GM19023 (cell line): Measurements from ENCODE around the gene SMARCC2.
"Not testable (repeated sequence)": the region's sequence is repeated elsewhere in the genome, so short reads cannot be mapped to it uniquely, and the experiment has no call there.

Source experiments
- ATAC-seq: cut with Tn5 transposase; IDR thresholded peaks from one replicate; pipeline ENCODE4 v1.9.1; 2021; ENCODE audit warnings: mild to moderate bottlenecking, moderate library complexity; ENCODE audit not compliant: unreplicated experiment

SMARCC2 gene

DNA sequence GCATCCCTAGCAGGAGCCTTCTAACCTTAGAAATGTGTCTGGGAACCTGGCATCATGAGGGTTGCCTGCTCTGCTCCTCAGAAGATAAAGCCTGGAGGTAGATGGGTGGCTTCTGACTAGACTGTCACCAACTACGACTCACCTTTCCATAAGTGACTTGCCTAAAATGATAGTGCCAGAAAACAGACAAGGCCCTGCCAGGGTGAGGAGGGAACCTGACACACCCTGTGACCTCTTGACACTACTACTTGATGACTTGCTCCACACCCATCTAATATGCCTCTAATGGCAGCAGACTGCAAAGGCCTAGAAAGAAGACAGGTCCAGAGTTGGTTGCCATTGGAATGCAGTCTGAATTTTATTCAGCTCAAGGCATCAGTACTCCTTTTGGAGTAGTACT, 23.1 kb upstream of the SMARCC2 start:
- ATAC-seq, result no peak

DNA sequence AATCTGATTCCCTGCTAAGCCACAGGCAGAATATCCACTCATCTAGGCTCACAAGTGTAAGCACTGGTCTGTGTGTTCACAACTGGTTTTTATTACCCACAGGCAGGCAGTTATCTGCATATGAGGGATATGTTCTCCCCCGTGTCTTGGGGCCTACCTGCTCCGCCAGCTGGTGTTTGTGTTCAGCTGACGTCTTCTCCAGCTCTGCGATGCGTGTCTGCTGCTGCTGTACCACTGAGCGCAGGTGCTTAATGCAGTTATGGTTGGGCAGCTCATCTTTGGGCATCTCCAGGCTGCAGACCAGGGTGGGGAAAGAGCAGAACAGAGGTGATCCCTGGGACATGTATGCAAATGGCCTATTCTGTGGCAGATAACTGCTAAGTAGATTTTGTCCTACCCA, 18.7 kb upstream of the SMARCC2 start:
- no peak for ATAC-seq

DNA sequence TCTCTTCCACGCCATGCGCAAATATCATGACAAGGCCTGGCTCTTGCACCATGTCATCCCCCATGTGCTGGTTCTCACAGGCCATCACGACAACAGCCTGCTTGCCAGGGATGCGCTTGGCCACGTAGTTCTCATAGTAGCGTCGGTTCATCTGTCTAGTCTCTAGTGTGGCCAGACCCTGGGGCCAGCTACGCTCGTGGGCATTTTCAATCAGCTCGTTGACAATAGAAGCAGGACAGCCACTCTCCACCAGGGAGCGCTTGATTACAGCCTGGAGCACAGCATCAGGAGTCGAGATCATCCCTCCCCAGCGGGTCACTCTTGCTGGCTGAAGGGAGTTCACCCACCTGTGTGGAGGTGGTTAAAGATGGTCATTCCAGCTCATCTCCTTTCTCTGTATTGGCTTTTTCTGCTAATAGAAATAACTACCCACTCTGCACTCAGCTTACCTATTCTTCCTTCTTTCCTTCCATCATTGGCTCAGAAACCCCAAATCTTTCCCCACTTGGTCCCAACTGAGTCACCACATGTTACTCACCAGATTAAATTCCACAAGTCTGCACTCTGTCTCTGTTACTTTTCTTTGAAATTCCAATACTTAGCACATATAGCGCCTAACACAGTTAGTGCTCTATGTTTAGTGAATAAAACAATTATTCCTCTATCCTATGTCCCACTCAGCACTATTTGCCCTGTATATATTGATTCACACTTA, 17.3 kb upstream of the SMARCC2 start:
- ATAC-seq, result no peak

DNA sequence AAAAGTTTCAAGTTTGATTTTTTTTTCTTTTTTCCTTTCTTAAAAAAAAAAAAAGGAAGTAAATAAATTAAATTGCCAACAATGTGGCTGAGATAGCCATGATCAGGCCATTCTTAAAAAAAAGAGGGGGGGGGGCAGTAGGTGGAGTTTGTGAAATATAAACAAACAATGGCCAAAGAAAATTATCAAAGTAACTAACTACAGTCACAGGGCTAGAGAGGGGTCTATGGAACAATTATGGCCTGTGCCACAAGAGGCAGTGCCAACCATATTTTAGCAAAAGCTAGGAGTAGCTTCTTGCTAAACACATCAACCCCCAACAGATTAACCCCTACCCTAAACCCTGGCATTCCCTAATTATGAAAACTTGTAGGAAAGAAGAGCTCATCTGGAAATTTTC, 16.2 kb upstream of the SMARCC2 start:
- no peak for ATAC-seq

DNA sequence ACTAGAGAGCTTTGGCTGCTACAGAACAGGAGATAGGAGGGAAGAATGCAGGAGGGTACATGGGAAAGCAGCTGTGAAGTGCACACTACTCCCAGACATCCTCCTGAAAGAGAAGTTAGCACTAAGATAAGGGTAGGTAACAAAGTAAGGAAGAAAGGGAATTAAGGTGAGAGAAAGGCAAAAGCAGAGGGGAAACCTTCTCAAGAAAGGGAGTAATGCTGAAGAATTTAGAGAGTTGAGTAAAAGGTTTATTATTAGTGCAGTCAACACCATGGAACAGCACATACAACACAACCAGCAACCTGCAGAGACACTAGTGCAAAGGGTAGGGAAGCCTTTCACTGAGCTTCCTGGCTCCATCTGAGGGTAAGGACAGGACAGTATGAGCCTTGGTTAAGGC, 15.0 kb upstream of the SMARCC2 start:
- no peak for ATAC-seq

DNA sequence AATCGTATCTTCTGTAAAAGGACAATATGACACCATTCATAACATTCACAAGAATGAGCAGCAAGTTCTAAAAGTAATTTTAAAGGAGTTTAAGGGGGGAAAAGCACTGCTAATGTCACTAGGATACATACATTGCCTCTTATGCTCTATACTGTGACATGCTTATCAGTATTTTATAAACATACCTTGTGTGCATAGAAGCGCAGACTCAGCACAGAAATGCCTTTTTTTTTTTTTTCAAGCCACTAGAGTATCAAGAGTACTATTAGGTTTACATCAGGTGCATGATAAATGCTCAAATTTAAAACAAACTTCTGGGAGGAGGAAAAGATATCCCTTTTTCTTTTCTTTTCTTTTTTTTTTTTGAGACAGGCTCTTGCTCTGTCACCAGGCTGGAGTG, 13.6 kb upstream of the SMARCC2 start:
- no peak for ATAC-seq

DNA sequence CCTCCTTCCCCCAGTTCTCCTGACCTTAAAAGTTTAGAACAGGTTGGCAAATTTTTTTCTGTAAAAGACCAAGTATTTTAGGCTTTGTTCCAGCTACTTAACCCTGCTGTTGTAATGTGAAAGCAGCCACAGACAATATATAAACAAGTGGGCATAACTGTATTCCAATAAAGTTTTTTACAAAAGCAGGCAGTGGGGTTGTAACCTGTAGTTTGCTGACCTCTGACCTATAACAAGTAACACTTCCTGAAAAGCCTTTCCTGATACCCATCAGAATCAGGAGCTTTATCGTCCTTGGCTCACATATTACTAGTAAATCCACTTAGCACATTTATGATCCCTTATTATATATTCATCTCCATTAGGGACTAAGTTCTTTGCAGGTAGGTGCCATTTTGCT, 13.1 kb upstream of the SMARCC2 start:
- no peak for ATAC-seq

DNA sequence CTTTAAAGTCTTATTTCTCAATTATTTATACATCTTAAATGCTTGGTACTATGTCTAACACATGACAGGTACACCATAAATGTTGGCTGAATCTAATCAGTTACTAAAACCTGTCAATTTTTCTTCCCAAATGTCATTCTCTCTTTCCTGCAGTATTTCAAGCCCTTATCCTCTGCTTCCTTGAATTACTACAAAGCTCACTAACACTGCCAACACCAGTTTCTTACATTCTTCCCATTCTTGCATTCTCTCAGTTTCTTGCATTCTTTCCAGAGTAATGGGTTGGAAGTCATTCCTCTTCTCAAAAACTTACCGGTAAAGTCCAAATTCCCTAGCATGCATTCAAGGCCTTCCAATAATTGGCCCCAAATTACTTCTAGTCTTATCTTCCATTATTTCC, 9.6 kb upstream of the SMARCC2 start:
- no peak for ATAC-seq

DNA sequence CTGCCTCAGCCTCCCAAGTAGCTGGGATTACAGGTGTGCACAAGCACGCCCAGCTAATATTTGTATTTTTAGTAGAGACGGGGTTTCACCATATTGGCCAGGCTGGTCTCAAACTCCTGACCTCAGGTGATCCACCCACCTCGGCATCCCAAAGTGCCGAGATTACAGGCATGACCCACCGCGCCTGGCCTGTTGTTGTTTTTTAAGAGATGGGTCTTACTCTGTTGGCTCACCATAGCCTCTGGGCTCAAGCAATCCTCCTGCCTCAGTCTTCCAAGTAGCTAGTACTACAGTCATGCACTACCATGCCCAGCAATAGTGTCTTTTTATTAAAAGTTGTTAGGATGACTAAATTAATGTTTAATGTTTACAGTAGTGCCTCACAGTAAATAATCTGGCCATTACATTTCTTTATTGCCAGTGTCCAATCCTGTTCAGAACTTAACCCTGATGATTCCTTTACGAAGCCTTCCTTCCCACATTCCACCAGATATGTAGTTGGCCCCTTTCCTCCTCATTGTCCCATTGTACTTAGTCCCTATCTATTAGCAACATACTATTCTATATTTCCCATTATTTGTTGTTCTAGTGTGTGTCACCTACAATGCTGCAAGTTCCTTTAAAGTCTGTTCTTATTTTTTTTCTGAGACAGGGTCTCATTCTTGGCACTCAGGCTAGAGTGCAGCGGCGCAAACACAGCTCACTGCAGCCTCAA, 8.8 kb upstream of the SMARCC2 start:
- ATAC-seq, result no peak

DNA sequence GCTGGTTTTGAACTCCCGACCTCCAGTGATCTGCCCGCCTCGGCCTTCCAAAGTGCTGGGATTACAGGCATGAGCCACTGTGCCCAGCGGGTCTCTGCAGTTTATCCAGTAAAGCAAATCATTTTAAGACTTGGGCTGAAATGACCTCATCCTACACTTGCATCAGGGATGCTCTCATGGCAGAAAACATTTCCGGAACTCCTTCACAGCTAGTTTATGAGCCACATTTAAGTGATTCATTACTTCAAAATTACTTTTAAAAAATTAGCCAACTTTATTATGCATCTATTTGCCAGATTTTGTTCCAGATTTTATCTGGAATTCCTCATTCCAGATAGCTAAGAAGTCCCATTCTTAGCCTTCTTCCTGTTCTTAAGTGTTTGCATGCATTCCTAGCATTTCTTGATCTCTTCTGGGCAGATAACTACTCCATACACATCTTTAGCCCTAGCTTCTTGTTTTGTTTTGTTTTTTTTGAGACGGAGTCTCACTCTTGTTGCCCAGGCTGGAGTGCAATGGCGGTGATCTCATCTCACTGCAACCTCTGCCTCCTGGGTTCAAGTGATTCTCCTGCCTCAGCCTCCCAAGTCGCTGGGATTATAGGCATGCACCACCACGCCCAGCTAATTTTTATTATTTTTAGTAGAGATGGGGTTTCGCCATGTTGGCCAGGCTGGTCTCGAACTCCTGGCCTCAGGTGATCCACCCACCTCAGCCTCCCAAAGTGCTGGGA, 7.7 kb upstream of the SMARCC2 start:
- not testable (repeated sequence) for ATAC-seq

DNA sequence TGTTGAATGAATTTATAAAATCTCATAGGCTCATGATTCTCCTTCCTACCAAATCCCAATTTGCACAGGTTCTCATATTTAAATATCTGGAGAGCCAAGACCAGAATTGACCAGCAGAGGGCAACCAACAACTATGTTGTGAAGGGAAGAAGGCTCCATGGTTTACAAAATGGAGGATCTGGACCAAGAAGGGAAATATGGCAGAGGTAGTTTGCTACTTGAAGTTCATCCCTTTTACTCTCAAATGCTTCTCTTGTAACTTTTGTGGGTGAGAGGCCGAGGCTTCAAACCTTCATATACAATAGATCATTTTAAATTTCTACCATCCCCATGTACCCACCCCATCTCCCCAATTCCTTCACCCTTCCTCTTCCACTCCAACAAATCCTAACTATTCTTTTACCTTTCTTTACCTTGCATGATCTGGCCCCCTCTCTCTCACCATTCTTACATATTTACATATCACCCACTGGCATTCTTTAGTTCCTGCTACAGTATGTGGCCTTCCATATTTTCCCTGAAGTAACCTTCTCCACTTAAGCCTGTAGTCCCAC, 3.8 kb upstream of the SMARCC2 start:
- ATAC-seq, result no peak

DNA sequence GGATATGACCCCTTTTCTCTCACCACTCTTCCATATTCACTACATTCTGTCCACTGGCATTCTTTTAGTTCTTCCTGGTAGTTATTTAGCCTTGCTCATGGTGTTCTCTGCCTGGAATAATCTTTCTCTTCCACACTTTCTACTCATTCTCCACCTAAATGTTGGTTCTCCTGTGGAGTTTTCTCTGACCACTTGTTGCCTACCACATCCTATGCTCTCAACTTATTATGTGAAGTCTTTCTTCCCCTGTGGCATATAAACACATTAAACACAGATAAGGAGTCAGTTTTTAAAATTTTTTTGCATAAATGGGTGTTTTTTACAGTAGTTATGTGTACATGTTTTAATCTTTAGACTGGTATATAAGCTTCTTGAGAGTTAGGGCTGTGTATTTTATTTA, 3.3 kb upstream of the SMARCC2 start:
- no peak for ATAC-seq

DNA sequence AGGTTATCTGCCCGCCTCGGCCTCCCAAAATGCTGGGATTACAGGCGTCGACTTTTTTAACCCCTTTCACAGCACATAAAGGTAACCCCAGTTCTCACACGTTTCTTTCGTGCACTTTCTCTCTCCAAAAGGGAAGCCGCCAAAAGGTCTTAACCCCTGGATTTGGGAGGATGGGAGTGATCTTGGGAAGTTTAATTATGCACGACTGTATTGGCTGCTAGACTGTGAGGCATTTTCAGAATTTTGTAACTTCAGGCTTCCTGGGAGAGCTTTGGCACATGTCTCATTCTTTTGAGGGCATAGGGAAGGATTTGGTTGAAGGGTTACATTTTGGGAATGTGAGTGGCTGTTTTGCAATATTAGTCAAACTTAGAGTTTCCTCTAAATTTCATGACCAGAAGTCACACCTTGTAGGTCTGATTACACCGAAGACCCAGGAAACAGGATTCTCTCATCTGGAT, 1.4 kb upstream of the SMARCC2 start:
- no peak for ATAC-seq

DNA sequence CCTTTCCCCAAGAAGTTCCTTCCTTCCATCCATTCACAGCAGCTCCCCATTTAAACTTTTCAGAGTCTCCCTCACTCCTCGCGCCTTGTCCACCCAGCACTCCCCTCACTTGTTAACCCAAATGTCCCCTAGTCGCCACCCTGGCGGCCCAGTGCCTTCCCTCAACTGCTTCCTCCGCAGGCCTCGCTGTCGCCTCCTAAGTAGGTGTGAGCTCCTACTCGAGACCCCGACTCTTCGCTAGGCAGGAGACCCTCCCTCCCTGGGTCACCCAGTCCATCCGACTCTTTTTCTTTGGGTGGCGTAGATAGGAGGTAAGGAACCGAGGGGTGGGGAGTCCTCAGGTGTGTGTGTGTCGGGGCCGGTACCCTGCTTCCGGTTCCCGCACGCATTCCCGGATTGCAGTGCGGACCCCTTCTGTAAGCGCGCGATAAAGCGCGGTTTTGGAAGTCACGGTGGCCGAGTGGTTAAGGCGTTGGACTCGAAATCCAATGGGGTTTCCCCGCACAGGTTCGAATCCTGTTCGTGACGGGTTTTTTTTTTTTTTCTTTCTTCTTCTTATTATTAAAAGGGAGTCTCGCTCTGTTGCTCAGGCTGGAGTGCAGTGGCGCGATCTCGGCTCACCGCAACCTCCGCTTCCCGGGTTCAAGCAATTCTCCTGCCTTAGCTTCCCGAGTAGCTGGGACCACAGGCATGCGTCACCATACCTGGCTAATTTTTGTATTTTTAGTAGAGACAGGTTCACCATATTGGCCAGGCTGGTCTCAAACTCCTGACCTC, 823 bp upstream of the SMARCC2 start:
- ATAC-seq, result peak; percentile 30

DNA sequence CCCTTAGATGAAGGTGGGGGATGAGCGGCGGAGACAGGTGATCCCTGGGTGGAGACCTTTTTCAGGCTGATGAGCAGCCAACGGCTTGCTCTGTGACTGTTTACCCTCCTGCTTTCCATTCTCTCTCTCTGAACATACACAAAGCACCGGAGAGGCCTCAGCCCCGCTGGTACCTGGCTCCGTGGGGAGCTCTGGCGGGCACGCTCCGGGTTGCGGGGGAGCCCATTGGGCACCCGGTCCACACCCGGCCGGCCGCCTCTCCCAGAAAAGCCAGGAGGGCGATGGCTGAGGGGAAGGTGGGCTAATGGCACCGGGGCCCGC, 545 bp downstream of the SMARCC2 start:
- no peak for ATAC-seq

DNA sequence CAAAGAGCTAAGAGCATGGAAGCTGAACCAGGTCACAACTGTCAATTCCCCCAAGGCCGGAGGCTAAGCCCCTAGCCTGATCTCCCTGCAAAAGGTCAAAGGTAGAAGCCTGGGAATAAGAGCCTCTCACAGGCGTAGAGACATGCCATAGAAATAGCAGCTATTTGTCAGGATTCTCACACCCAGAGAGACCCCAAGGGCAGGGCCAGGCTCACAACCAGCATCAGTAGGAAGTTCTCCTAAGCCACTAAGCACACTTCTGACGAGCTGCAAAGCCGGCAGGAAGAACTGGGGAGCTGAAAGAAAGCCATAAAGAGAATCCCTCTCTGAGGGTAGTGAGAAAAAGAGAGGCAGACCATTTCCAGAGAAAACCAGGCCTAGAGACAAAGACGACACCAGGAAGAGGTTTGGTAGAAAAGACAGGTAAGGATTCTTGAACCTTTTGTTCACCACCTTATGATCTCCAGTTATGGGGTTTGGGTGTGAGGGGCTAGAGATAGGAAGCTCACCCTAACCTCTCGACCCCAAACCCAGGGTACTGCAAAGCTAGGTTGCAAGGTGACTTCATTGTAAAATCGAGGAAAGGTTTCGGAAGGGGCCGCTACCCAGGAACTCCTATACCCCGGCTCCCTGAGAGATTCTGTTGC, 1.0 kb downstream of the SMARCC2 start:
- ATAC-seq, result no peak

DNA sequence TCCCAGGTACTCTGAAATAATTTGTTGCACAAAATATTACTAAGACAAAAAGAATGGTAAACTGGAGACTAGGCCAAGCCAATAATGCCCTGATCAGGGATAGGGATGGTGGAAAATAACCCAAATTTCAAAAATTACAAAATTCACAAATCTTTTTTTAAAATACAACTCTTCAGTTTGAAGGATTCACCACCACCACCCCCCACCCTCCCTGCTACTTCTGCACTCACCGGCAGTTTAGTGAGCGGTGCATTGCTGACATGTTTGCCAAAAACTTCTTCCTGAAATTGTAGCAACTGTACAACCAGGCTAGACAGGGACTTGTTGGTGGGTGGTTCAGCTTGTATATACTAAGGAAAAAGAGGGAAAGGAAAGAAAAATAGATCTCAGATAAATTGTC, 2.3 kb downstream of the SMARCC2 start:
- no peak for ATAC-seq

DNA sequence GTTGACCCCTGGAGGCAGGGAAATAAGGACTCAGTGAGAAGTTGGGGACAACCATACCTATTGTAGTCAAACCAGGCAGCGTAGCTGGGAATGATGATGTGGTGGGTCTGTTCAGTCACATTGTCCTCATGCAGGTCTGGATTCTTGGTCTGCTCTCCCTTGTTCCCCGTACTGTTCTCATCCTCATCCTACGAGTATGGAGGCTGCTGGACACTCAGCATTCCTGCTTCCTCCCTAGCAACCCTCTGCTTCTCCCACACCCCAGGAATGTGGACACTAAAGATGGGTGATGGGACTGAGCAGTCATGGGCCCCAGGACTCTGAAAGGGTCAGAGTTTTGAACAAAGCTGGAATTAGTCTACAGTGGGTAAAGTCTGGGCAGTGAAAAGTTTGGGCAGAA, 10.9 kb downstream of the SMARCC2 start:
- no peak for ATAC-seq

DNA sequence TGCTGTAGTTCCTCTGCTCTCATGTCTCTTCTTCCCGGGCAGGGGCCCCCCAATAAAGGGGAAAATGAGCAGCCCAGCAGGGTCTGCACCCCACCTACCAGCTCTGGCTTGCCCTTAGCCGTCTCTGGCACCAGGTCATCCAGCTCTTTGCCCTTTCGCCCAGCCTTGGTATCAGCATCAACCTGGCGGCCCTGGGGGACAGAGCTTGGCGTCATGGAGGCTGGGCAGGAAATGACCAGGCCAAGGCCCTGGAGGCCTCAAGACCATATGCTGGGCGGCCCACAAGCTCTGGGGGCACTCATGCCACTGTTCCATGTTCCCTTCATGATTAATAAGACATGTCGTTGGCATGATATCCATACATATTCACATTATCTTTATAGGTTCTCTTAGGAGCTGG, 16.4 kb downstream of the SMARCC2 start:
- ATAC-seq, result no peak

DNA sequence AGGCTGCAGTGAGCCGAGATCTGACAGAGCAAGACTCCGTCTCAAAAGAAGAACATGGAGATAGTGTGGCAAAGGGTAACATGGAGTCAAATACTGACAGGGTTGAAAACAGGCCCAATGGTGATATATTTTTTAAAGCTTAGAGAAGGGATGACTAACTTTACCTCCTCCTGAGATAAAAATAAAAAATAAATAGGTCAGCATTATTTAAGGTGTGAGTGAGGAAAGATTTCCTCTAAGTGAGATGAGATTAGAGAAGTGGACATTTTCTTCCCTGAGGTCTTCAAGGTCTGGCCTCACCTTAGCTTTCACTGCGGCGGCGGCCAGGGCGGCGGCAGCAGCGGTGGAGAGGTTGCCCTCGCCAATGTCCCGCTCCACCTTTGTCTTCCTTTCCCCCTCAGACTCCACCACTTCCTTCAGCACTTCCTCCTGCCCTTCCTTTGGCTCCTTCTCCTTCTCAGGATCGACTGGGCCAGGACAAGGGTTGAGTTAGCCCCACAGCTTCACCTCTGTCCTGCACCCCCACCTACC, 20.0 kb downstream of the SMARCC2 start:
- no peak for ATAC-seq
